ENCODE measurements around the gene GPR37L1. TPM values are rescaled to one million over a fixed set of nuclear protein-coding genes. Genes with fewer than 3 reads are reported as not detected.
A peak's percentile ranks its signal among the peaks of the same experiment; 100 is the strongest.
"Not testable (repeated sequence)": the region's sequence is repeated elsewhere in the genome, so short reads cannot be mapped to it uniquely, and the experiment has no call there.

The GPR37L1 gene
- polyA plus RNA-seq, 3 donors = 0.03 to 0.04 (median 0.03) TPM

DNA sequence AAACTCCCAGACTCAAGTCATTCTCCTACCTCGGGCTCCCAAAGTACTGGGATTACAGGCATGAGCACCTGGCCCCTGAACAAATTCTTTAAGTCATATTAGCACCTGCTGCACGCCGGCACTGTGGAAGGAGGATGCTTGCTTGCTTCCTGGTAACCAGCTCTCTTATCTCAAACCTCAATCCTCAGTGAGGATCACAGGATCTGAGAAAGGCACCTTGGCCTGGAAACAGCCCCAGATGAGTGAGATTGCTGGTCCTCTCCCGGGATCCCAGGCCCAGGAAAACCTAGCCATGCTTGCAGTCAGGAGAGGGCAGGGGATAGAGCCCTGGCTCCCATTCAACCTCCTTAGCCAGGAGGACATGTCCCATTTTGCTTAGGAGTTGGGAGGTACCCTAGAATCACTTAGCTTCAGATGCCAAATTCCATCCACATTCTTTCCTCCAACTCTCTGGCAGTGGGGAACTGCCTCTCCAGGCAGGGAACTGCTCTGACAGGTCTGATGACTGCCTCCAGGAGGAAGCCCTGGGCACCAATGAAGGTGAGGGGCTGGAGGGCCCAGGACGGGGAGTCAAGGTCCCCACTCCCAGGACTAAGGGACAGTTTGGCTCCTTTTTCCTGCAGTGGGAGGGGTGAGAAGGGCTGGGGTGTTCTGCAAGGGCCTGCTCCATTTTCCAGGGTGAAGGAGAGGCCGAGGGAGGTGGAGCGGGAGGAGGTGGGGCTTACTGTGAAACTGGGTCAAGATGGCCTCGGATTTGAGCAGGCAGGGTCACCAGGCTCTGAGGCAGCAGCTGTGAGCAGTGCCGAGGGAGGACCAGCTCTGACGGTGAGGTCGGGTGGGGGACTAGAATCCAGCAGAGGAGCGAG is 9.5 kb downstream of the GPR37L1 start:
- no peak for DNase-seq (ENCODE audit: low read depth in 3 of 3, low spot score in 2 of 3)

DNA sequence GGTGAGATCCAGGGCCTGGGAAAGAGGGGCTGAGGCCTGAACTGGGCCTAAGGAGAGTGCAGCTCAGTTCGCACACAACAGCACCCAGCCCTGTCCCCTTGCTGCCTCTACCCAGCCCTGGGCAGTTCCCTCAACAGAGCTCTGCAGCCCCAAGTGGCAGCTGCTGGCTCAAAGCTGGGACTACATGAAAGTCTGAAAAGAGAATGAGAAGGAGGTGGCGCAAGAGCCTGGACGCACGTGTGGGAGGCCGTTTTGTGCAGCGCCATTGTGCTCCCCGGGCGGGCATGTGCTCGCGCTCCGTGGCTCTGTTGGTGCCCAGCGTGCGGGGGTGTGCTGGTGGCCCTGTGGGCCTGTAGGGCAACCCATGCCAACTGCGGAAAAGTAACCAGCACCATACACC is 10.3 kb downstream of the GPR37L1 start:
- no peak for DNase-seq (ENCODE audit: low read depth in 3 of 3, low spot score in 2 of 3)

DNA sequence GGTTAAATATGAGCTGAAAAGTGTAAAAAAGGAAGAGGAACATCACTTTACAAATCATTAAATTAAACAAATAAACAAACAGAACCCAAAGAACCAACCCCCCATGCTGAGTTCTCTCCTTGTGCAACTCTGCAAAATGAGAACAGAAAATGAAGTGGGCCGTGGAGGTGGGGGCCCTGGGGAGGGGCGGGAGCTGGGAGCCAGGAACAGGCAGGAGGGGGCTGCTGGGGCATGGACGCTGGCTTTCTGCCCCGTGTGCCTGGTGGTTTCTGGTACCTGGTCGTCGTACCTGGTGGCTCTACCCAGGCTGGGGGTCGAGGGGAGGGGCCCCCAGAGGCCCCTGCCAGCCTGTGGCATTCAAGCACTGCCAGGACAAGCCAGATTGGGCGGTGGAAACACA is 10.8 kb downstream of the GPR37L1 start:
- DNase-seq (ENCODE audit: low read depth in 3 of 3, low spot score in 2 of 3) = no peak

DNA sequence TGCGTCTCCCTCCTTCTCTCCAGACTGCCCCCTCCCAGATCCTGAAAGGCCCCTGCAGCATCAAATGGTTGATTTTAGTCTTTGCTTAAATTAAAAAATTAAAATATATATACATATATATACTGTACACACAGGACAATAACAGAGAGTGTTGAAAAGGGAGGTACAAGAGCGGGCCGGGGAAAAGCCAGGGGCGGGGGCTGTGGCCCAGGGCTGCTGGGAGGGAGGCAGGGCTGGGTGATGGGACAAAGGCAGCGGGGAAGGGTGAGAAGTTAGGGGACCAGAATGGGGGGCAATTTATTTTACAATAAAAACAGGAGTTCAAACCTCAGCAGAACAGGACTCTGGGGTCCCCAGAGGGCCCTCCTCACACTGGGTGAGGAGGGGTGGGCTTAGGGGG is 11.3 kb downstream of the GPR37L1 start:
- DNase-seq (ENCODE audit: low read depth in 3 of 3, low spot score in 2 of 3) = no peak

DNA sequence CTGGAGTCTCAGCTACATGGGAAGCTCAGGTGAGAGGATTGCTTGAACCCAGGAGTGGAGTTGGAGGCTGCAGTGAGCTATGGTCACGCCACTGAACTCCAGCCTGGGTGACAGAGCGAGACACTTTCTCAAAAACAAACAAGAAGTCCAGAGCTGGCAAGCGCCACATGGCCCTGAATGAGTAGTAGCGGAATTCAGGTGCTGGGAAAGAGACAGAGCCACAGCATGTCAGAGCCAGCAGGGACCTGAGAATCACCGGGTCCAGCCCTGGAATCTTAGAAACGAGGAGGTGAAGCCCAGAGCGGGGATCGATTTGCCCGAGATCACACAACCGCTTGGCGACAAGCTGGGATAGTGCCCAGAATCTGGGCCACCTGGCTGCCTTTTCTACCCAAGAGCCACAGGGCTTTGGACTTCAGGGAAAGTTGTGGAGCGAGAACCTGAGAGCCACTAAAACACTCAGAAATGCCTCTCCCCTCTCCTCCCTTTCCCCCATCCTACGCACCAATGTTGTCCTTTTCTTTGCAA is 12.0 kb downstream of the GPR37L1 start:
- DNase-seq (ENCODE audit: low read depth in 3 of 3, low spot score in 2 of 3) = no peak

DNA sequence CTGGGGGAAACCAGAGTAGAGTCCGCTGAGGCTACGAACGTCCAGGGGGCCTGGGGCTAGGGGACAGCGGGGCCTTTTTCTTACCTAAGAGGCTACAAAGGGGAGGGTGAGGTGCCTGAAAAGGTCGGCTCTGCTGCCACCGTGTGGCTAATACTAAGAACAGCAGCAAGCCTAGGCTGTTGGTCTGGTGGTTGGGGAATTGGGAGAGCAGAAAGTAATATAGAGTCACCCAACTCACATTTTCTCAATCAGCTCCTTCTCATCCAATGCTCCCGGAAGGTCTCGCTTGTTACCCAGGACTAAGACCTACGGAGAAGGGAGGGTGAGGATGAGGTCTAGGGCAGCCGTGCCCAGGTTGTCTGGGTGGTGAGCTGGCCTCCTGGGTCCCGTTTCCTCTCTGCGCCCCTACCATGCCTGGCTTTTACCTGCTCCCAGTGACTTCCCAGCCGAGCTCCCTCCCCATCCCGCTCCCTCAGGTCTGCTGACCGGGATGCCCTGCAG is 12.6 kb downstream of the GPR37L1 start:
- DNase-seq (ENCODE audit: low read depth in 3 of 3, low spot score in 2 of 3) = peak in 1 of 3 donors; percentile 53

DNA sequence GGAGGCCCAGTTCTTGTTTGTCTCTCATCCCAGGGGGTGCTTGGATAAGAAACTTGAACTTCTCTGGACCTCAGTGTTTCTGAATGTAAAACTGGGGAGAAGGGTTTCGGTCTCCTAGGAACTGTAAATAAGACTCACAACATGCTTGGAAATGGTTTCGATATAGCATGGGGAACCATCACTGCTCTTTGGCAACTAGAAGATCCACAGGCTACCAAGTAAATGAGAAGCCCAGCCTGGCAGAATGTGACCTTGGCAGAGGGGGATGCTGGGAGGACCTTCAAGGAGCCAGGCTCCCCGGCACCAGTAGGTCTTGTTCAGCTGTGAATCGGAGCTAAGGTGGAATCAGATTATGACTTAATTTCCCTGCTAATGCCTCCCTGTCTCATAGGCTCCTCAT is 18.1 kb downstream of the GPR37L1 start:
- DNase-seq (ENCODE audit: low read depth in 3 of 3, low spot score in 2 of 3) = no peak

DNA sequence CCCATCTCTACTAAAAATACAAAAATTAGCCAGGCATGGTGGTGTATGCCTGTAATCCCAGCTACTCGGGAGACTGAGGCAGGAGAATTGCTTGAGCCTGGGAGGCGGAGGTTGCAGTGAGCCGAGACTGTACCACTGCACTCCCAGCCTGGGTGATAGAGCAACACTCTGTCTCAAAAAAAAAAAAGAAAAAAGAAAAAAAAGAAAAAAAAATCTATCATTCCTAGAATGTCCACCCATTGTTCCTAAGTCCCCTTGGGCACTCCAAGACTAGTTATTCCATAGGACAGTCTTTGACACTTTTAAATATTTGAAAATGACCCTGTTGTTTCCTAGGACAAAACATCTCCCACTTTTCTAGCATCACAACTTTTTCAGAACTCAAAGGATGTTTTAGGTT is 18.8 kb downstream of the GPR37L1 start:
- DNase-seq (ENCODE audit: low read depth in 3 of 3, low spot score in 2 of 3) = not testable (repeated sequence)

DNA sequence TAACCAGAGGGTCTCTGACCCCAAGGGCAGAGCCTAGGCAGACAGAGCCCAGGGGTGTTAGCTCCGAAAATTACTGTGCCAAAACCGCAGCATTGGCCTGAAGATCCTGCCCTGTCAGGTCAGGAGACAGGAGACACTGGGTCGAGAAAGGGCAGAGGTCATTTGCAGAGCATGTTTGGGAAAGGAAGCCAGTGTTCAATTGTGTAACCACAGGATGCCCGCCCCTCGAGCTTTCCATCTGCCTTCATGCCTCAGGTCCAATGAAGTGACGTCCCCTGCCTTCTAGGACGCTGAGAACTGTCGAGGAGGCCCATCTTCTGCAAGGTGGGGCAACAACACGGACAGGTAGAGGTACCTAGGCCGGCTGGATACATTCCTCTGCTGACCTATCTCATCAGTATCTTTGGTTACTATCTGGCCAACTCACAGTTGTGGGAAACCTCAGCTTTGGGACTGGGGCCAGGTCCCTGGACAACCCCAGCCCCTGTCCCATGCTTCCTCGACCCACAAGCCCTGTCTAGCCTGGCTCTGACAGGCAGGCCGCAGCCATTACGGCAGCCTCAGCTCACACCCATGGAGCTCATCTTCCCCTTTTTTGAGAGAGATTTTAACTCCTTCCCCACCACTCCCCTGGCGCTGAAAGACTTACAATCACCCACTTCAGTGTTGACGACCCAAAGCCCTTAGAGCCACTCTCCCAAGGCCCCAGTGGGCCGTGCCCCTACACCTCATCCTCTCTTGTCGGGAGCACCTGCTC is 20.5 kb downstream of the GPR37L1 start:
- no peak for DNase-seq (ENCODE audit: low read depth in 3 of 3, low spot score in 2 of 3)

DNA sequence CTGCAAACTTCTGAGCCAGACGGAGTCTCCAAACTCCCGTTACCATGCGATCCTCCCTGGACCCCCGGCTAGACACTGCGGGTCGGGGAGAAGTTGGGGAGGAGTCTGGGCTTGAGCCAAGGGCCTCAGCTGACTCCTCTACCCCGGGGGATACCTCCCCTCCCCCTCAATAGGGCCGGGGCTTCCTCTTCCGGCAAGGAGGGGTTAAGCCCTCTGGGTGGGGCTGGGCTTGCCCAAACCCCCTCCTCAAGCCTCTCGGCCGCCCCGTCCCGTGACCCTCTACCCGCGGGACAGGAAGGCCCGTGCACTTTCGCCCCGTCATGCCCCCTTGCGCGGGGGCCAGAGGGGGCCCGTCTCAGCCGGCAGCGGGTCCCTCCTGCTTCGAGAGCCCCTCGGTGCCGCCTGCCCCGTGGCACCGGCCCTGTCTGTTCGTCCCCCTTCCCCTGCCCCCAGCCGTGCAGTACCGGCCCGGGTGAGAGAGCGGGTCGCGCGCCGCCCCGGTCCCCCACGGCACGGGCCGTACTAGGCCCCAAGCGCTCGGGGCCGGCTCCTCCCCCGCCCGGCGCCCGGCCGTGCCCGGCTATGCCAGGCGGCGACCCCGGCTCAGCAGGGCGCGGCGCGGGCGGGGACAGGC is 21.2 kb downstream of the GPR37L1 start:
- no peak for DNase-seq (ENCODE audit: low read depth in 3 of 3, low spot score in 2 of 3)

DNA sequence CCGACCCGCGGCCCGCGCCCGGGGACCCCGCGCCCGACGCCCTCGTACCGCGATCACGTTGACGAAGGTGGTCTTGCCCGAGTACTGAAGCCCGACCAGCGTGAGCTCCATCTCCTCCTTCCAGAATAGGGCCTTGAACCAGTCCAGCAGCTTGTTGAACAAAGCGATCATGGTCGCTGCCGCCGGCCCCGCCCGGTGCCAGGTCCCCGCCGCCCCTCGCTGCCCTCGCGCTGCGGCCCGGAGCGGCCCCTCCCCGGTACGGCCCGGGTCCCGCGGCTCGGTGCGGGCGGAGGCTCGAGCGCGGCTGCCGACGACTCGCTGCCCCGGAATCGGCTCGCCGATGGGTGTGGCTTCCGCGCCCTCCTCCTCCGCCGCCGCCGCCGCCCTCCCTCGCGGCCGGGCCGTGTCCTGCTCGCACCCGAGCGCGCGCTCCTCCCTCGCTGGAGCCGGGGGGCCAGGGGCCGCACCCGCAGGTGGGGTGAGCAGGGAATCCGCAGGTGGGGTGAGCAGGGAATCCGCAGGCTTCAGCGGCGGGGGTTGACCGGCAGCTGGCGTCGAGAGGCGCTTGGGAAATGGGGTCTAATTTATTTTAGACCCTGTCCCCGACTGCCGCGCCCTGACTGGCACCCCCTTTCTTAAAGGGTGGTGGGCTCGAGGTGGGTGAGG is 21.8 kb downstream of the GPR37L1 start, which contains the start of gene ARL8A:
TSS of gene ARL8A (minus strand) at position 336 of the 666 bp plus-strand sequence. CDS start at position 171, 165 bp downstream.
- DNase-seq (ENCODE audit: low read depth in 3 of 3, low spot score in 2 of 3) = no peak

DNA sequence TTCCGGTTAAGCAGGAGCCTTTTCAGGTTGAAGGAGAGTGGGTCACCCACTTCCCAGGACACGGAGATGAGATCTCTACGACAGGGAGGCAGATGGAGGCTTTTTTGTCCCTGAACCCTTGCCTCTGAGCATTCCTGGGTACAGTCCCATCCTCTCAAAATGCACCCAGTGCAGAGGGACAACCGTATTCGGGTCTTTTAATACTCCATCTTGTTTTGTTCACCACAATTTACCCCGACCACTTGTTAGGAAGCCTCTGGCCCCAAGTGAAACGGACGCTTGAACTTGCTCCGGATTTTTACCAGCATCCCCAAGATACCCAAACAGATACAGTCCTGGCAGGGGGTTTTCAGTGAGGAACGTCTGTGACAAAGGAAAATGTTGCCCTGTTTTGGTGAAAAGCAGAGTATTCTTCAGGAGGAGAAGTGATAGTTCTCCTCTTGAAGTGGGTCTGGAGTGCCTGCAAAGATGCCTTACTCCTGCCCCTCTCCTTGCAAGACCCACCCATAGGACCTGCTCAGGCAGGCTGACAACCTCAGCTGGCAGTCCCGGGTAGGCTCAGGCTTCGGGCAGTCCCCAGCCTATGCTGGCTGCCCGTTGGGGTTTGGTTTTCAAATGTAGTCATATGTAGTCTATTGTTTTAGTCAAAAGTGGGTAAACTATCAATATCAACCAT is 22.5 kb downstream of the GPR37L1 start:
- DNase-seq (ENCODE audit: low read depth in 3 of 3, low spot score in 2 of 3) = no peak

DNA sequence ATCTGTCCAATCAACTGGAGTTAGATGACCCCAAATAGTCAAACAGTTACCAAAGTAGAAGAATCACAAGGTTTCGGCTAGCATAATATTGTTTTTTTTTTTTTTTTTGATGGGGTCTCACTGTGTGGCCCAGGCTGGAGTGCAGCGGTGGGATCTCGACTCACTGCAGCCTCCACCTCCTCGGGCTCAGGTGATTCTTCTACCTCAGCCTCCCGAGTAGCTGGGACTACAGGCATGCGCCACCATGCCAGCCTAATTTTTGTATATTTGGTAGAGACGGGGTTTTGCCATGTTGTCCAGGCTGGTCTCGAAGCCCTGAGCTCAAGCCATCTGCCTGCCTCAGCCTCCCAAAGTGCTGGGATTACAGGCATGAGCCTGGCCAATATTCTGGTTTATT is 23.0 kb downstream of the GPR37L1 start:
- not testable (repeated sequence) for DNase-seq (ENCODE audit: low read depth in 3 of 3, low spot score in 2 of 3)

DNA sequence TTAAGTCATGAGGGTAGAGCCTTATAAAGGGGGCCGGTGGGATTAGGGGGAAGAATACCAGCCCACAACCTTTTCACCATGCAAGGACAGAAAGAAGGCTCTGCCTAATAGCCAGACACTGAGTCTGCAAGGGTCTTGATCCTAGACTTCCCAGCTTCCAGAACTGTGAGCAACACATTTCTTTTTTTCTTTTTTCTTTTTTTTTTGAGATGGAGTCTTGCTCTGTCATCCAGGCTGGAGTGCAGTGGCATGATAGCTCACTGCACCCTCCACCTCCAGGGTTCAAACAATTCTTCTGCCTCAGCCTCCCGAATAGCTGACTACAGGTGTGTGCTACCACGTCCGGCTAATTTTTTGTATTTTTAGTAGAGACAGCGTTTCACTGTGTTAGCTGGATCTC is 23.6 kb downstream of the GPR37L1 start:
- DNase-seq (ENCODE audit: low read depth in 3 of 3, low spot score in 2 of 3) = no peak

DNA sequence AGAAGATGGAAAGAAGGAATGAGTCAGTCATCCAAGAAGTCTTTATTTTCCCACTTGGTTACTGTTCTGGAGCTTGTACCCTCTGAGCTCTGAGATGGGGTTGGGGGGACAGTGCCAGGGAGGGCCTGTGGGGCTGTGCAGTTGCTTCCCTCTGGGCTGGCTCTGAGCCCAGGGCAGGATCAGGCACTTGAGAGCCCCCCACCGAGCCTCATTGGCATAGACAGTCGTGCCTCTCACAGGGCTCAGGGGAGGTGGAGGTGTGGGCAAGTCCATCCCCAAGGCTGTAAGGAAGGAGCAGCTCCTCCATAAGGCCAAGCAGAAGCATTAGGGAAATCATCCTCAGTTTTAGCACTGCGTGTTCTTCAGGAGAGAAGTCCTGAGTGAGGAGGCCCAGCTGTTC is 24.3 kb downstream of the GPR37L1 start:
- DNase-seq (ENCODE audit: low read depth in 3 of 3, low spot score in 2 of 3) = no peak

DNA sequence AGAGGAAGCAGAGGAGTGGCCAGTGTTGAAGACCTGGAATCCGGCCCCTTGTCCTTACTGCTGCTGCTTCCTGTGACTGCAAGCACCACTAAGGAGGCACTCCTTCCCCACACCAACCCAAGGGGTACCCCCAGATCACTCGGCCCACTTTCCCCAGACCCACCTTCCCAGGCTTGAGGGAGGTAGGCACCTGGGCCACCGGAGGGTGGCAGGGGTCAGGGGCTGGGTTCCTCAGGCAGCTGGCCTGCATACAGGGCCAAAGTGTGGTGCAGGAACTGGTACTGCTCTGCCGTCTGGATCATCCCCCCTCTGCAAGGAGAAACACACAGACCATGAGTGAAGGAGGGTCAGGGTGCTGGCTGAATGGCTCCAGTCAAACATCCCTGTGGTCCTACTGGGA is 25.7 kb downstream of the GPR37L1 start:
- no peak for DNase-seq (ENCODE audit: low read depth in 3 of 3, low spot score in 2 of 3)

DNA sequence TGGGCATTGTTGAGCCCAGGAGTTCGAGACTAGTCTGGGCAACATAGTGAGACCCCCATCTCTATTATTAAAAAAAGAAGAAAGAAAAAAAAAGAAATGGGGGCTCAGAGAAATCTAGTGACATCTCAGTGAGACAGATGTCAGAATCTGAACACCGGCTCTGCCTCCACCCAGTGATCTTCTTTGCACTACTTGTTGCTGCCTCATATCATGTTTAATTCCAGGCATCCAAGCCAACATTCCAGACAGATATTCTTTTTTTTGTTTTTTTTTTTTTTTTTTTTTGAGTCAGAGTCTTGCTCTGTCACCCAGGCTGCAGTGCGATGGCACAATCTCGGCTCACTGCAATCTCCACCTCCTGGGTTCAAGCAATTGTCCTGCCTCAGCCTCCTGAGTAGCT is 26.8 kb downstream of the GPR37L1 start:
- no peak for DNase-seq (ENCODE audit: low read depth in 3 of 3, low spot score in 2 of 3)

DNA sequence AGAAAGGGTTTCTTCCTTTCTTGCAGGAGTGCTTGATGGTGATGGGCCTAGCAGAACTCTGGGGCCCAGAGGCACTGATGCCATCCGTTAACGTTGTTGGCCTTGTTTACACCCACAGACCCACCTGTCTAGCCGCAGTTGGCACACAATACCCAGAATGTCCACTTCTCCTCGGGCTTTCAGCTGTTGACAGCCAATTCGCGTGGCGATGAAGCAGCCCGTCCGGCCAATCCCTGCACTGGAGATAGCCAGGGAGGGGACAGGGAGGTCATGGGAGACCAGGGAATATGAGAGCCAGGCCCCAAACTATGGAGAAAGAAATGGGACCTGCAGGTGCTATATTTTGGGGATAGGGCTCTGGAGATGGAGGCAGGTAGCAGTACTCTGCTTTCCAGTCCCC is 27.5 kb downstream of the GPR37L1 start:
- DNase-seq (ENCODE audit: low read depth in 3 of 3, low spot score in 2 of 3) = no peak

DNA sequence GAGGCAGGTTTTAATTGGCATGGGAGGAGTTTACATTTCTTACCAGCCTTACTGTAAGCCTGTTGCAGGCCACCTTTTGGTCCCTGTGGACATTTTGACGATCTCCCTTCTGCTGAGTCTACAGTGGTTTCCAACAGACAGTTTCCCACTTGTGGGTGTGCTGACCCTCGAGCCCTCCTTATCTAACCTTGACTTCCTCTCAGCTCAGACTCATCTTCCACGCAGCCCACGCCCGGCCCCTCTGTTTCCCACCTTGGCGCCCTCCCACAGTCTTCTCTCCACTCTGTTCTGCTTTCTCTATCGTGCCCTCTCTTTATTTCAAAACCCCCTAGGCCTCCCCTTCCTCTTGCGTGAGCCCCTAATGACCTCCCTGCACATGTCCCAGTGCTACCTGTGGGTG is 27.9 kb downstream of the GPR37L1 start:
- no peak for DNase-seq (ENCODE audit: low read depth in 3 of 3, low spot score in 2 of 3)

DNA sequence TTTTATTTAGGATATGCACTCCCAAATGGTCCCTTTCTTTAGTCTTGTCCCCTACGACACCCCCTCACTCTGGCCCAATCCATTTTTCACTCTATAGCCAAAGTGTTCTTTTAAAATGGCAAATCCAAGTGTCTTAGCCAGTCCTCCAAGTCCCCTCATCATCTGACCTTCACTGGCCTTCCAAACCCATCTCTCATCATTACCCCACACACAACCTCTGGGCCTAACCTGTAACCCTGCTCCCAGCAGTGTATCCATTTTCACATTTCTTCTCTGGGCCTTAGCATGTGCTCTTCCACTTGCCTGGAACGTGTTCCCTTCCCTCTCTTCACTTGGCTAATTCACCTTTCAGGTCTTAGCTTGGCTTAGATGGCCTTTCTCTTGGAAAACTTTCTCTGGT is 28.3 kb downstream of the GPR37L1 start:
- no peak for DNase-seq (ENCODE audit: low read depth in 3 of 3, low spot score in 2 of 3)
